IMR-90 (cell line): ENCODE data around the gene EML3. TPM values are rescaled to one million over a fixed set of nuclear protein-coding genes. Genes with fewer than 3 reads are reported as not detected.
A peak's percentile ranks its signal among the peaks of the same experiment; 100 is the strongest.

Experiments
- ATAC-seq: fragments of 200-7000 bp; cut with Tn5 transposase; 2 replicates; pipeline ENCODE4 v1.9.1; 2020; ENCODE audit warnings: low read depth, mild to moderate bottlenecking, moderate library complexity
- BruUV-seq: library from RNA; stranded (reverse); fragments of 400-500 nt; replicated peaks from 2 replicates; lab custom pipeline; 2021; lab: Mats Ljungman, UMichigan
- CTCF ChIA-PET: fragments of 300-600 bp; formaldehyde crosslinking; extraction: SDS; loops from one replicate; lab custom pipeline; 2021; ENCODE audit warnings: antibody characterized with exemption; lab: Yijun Ruan, JAX
- POLR2A ChIA-PET: fragments of 300-600 bp; sonication (Branson Sonifier 250); formaldehyde crosslinking; loops from one replicate; lab custom pipeline; 2022; ENCODE audit warnings: antibody characterized with exemption; ENCODE audit not compliant: unreplicated experiment; lab: Charles Lee
- DNase-seq: peaks from one replicate; pipeline ENCODE4 v3.0.0; 2013
- H2AFZ ChIP-seq: replicated peaks from 2 replicates; pipeline ENCODE3; 2013; ENCODE audit warnings: low read length, mild to moderate bottlenecking; ENCODE audit not compliant: poor library complexity
- H2AK5ac ChIP-seq: 2 replicates; pipeline ENCODE4 v1.6.1; 2013; ENCODE audit warnings: low read depth, low read length, inconsistent platforms
- H2AK9ac ChIP-seq: replicated peaks from 2 replicates; pipeline ENCODE3; 2013; ENCODE audit warnings: mild to moderate bottlenecking, low read depth, low read length, moderate library complexity; ENCODE audit not compliant: poor library complexity
- H2BK120ac ChIP-seq: 2 replicates; pipeline ENCODE4 v1.6.1; 2013; ENCODE audit warnings: low read depth, low read length, inconsistent platforms
- H2BK15ac ChIP-seq: 3 replicates; pipeline ENCODE4 v1.6.1; 2013; ENCODE audit warnings: low read depth, low read length, inconsistent platforms
- H2BK20ac ChIP-seq: 2 replicates; pipeline ENCODE4 v1.6.1; 2013; ENCODE audit warnings: low read depth, mild to moderate bottlenecking, inconsistent platforms, low read length, moderate library complexity
- H2BK5ac ChIP-seq: 2 replicates; pipeline ENCODE4 v1.6.1; 2013; ENCODE audit warnings: mild to moderate bottlenecking, low read depth, low read length, inconsistent platforms; ENCODE audit not compliant: poor library complexity, severe bottlenecking
- H3K14ac ChIP-seq: replicated peaks from 2 replicates; pipeline ENCODE4 v1.6.1; 2013; ENCODE audit warnings: low read depth, low read length, inconsistent platforms
- H3K18ac ChIP-seq: 2 replicates; pipeline ENCODE4 v1.6.1; 2013; ENCODE audit warnings: low read depth, low read length, control low read depth
- H3K23ac ChIP-seq: 2 replicates; pipeline ENCODE4 v1.6.1; 2013; ENCODE audit warnings: low read depth, low read length, inconsistent platforms
- H3K27ac ChIP-seq: 2 replicates; pipeline ENCODE4 v1.5.1; 2013; ENCODE audit warnings: mild to moderate bottlenecking, control low read depth, low read length; ENCODE audit not compliant: insufficient read depth
- H3K27me3 ChIP-seq: 2 replicates; pipeline ENCODE4 v1.6.1; 2013; ENCODE audit warnings: low read length; ENCODE audit not compliant: control insufficient read depth, insufficient read depth
- H3K36me3 ChIP-seq: 2 replicates; pipeline ENCODE4 v1.6.1; 2013; ENCODE audit warnings: low read length, mixed read lengths; ENCODE audit not compliant: control insufficient read depth, insufficient read depth
- H3K4ac ChIP-seq: 2 replicates; pipeline ENCODE4 v1.6.1; 2013; ENCODE audit warnings: low read depth, low read length, inconsistent platforms
- H3K4me1 ChIP-seq: 2 replicates; pipeline ENCODE4 v1.6.1; 2013; ENCODE audit warnings: low read length, mixed read lengths; ENCODE audit not compliant: control insufficient read depth, insufficient read depth
- H3K4me2 ChIP-seq: 2 replicates; pipeline ENCODE4 v1.6.1; 2013; ENCODE audit warnings: low read depth, mild to moderate bottlenecking, control low read depth, low read length, moderate library complexity
- H3K4me3 ChIP-seq: 2 replicates; pipeline ENCODE4 v1.5.1; 2013; ENCODE audit warnings: low read depth, mild to moderate bottlenecking, control low read depth, low read length, moderate library complexity; ENCODE audit not compliant: insufficient read depth
- H3K56ac ChIP-seq: 2 replicates; pipeline ENCODE4 v1.6.1; 2013; ENCODE audit warnings: low read length, inconsistent platforms; ENCODE audit not compliant: insufficient read depth; ENCODE audit errors: extremely low read depth
- H3K79me1 ChIP-seq, 2 experiments: 2 replicates each; pipeline ENCODE4 v1.6.1; 2013; ENCODE audit warnings: low read length in 2 of 2, inconsistent platforms in 1 of 2, low read depth in 1 of 2
- H3K9ac ChIP-seq: 2 replicates; pipeline ENCODE4 v1.6.1; 2013; ENCODE audit warnings: low read depth, low read length, control low read depth
- H3K9me1 ChIP-seq: 2 replicates; pipeline ENCODE4 v1.6.1; 2013; ENCODE audit warnings: low read length, inconsistent platforms; ENCODE audit not compliant: insufficient read depth
- H3K9me3 ChIP-seq: 2 replicates; pipeline ENCODE4 v1.6.1; 2013; ENCODE audit warnings: low read length; ENCODE audit not compliant: control insufficient read depth, insufficient read depth
- H4K20me1 ChIP-seq: 2 replicates; pipeline ENCODE4 v1.6.1; 2013; ENCODE audit warnings: low read length, inconsistent platforms; ENCODE audit not compliant: insufficient read depth
- H4K5ac ChIP-seq: 2 replicates; pipeline ENCODE4 v1.6.1; 2013; ENCODE audit warnings: mild to moderate bottlenecking, low read depth, low read length, control low read depth
- H4K8ac ChIP-seq, 2 experiments: 2 replicates each; pipeline ENCODE4 v1.6.1; 2013; ENCODE audit warnings: low read depth in 2 of 2, low read length in 2 of 2, control low read depth in 1 of 2, inconsistent platforms in 1 of 2
- H4K91ac ChIP-seq: 2 replicates; pipeline ENCODE4 v1.6.1; 2013; ENCODE audit warnings: low read depth, low read length, inconsistent platforms; ENCODE audit not compliant: insufficient read depth
- BHLHE40 ChIP-seq: fragments of 150-350 bp; IDR thresholded peaks from 2 replicates; pipeline ENCODE4 v1.6.1; 2016; ENCODE audit warnings: mild to moderate bottlenecking, low read depth, low read length
- CEBPB ChIP-seq: IDR thresholded peaks from 2 replicates; pipeline ENCODE4 v1.6.1; 2012; ENCODE audit warnings: low read depth, low read length, improper control_type of control experiment
- CHD1 ChIP-seq: IDR thresholded peaks from 2 replicates; pipeline ENCODE4 v1.6.1; 2012; ENCODE audit warnings: low read depth, low read length, improper control_type of control experiment
- CTCF ChIP-seq: conservative IDR thresholded peaks from 2 replicates; pipeline ENCODE4 v1.5.1; 2012; ENCODE audit warnings: mild to moderate bottlenecking, low read depth, low read length, improper control_type of control experiment
- ELK1 ChIP-seq: fragments of 150-350 bp; IDR thresholded peaks from 2 replicates; pipeline ENCODE4 v1.6.1; 2016; ENCODE audit warnings: low read depth, mild to moderate bottlenecking, low read length, moderate library complexity, borderline replicate concordance
- FOS ChIP-seq: fragments of 150-350 bp; IDR thresholded peaks from 2 replicates; pipeline ENCODE4 v1.6.1; 2016; ENCODE audit warnings: low read depth, low read length
- MAFK ChIP-seq: IDR thresholded peaks from 2 replicates; pipeline ENCODE4 v1.6.1; 2012; ENCODE audit warnings: low read depth, low read length, improper control_type of control experiment
- MAZ ChIP-seq: IDR thresholded peaks from 2 replicates; pipeline ENCODE4 v1.6.1; 2012; ENCODE audit warnings: low read depth, mild to moderate bottlenecking, low read length, improper control_type of control experiment, moderate library complexity, borderline replicate concordance
- MXI1 ChIP-seq: IDR thresholded peaks from 2 replicates; pipeline ENCODE4 v1.6.1; 2012; ENCODE audit warnings: low read depth, mild to moderate bottlenecking, low read length, moderate library complexity, borderline replicate concordance
- NFE2L2 ChIP-seq: fragments of 150-350 bp; IDR thresholded peaks from 2 replicates; pipeline ENCODE4 v1.6.1; 2016; ENCODE audit warnings: low read depth, mild to moderate bottlenecking, low read length
- POLR2A ChIP-seq: IDR thresholded peaks from 2 replicates; pipeline ENCODE4 v1.6.1; 2012; ENCODE audit warnings: mild to moderate bottlenecking, low read depth, low read length
- SMC3 ChIP-seq: fragments of 150-350 bp; IDR thresholded peaks from 2 replicates; pipeline ENCODE4 v1.6.1; 2016; ENCODE audit warnings: low read depth, mild to moderate bottlenecking, antibody characterized with exemption, low read length, moderate library complexity
- USF2 ChIP-seq: fragments of 150-350 bp; IDR thresholded peaks from 2 replicates; pipeline ENCODE4 v1.6.1; 2017; ENCODE audit warnings: mild to moderate bottlenecking, antibody characterized with exemption, low read length, low read depth
- WGBS, 2 experiments: methylation state at CpG; one replicate each; pipeline versions ENCODE4 v1.1.5 to v1.1.7; 2013; ENCODE audit warnings: missing lambda C conversion rate in 2 of 2; ENCODE audit not compliant: insufficient read length in 1 of 2; ENCODE audit errors: extremely low coverage in 2 of 2; 5-methylcytosine and 5-hydroxymethylcytosine counted together
- dilution Hi-C: fragments of 300-500 bp; cut with HindIII; formaldehyde crosslinking; loops from one replicate; pipeline ENCODE4 v1.14.3; 2018; ENCODE audit warnings: low sequenced_read_pairs; ENCODE audit not compliant: unreplicated experiment
- in situ Hi-C: fragments of 300-500 bp; cut with MboI; formaldehyde crosslinking; loops from 3 replicates; pipeline ENCODE4 v1.14.3; 2019; ENCODE audit warnings: low sequenced_read_pairs, inconsistent platforms, mixed read lengths
- intact Hi-C: fragments of 100-400 bp; cut with micrococcal nuclease; formaldehyde crosslinking; loops from 2 replicates; pipeline ENCODE4 v1.10.0; 2022
- polyA plus RNA-seq, 3 experiments: library from polyadenylated mRNA; depleted of rRNA; stranded (reverse); fragments of >200 nt; gene quantifications; 2 replicates each; pipeline ENCODE4 v1.2.3, GENCODE V29; 2012; ENCODE audit warnings: low replicate concordance in 1 of 3
- total RNA-seq: library from RNA; depleted of rRNA; stranded (reverse); fragments of >200 nt; gene quantifications from 2 replicates; pipeline ENCODE4 v1.2.3, GENCODE V29; 2012

The EML3 gene
- total and polyA plus RNA-seq, 2 of the 4 experiments (the other 2 are of a cell fraction) = 5.0 to 24.7 TPM

- Histone ChIP-seq H3K4ac (peak overlapping the region; percentile 37), H3K18ac (no peak overlapping the region), H3K4me1 (peaks cover 6% of the 10 kb centered on the region), H2BK5ac (peak overlapping the region; percentile 11), H3K14ac (peak overlapping the region; percentile 8; the same call in 1 of the 2 replicates), H2AFZ (peak overlapping the region; percentile 96), H4K91ac (peak overlapping the region; percentile 42; the same call in 1 of the 2 replicates), H3K36me3 (peaks cover 41% of the 10 kb centered on the region), H3K27me3 (no peaks in the 10 kb centered on the region), H2BK15ac (no peak overlapping the region), H3K56ac (peak overlapping the region; percentile 16; the same call in 1 of the 2 replicates), H2AK5ac (peak overlapping the region; percentile 53), H2BK120ac (no peak overlapping the region), H3K27ac (peak overlapping the region; percentile 44), H4K5ac (peak overlapping the region; percentile 4; the same call in 1 of the 2 replicates), H2AK9ac (peak overlapping the region; percentile 89), H3K4me2 (peak overlapping the region; percentile 57), H3K79me1 (peaks cover 18 to 45% of the 10 kb centered on the region in 2 experiments), H3K9me1 (0 out of 2 replicates have a peak, but pooled peaks cover 4% of the 10 kb centered on the region), H4K8ac (peak overlapping the region; percentile 52 to 63; a peak in 3 of 4 replicates), H3K4me3 (peak overlapping the region; percentile 43), H2BK20ac (no peak overlapping the region), H3K9ac (peak overlapping the region; percentile 43), H3K9me3 (no peaks in the 10 kb centered on the region), H3K23ac (peak overlapping the region; percentile 24), H4K20me1 (peaks cover 5% of the 10 kb centered on the region; the same call in 1 of the 2 replicates)
- CTCF ChIA-PET = interaction anchor here (0.6 to 1.9 kb wide), 6 partner anchors 19 to 167 kb away, joined by 3 to 5 read pairs (median 4); partner anchors contain the start of genes B3GAT3, EML3 and ROM1
- 2% methylated on average over 6 of the region's 17 CpGs; no CpG with 5 or more reads in 1 of the 2 experiments for WGBS, 2 experiments
- in situ Hi-C loops (no loop called here), intact Hi-C loops (loop anchor here (10.0 kb wide), 1 partner anchor 103 kb away; no protein-coding TSS in a partner anchor), dilution Hi-C loops (no loop called here)
- TF ChIP-seq CHD1 (no peak), NFE2L2 (no peak), BHLHE40 (no peak), FOS (no peak), MAFK (no peak), CTCF (no peak), USF2 (no peak), CEBPB (no peak), ELK1 (no peak), MXI1 (no peak), SMC3 (no peak), MAZ (no peak), POLR2A (no peak)
- DNase-seq (no peak), ATAC-seq (no peak; the same call in 1 of the 2 replicates)
- POLR2A ChIA-PET = interaction anchor here (0.5 to 2.2 kb wide), 8 partner anchors 9 to 206 kb away, joined by 3 to 15 read pairs (median 5); partner anchors contain the start of genes B3GAT3, EEF1G and MTA2
- no TSS peak for BruUV-seq
Measured at GRCh38 chr11:62592146-62592815, 20.3 kb downstream of the EML3 start.
